PC-9 (cell line): ENCODE data around the gene CERS5. TPM values are rescaled to one million over a fixed set of nuclear protein-coding genes. Genes with fewer than 3 reads are reported as not detected.
"Not testable (repeated sequence)": the region's sequence is repeated elsewhere in the genome, so short reads cannot be mapped to it uniquely, and the experiment has no call there.

Experiments used
- BruUV-seq: library from RNA; stranded (reverse); fragments of 400-500 nt; replicated peaks from 2 replicates; lab custom pipeline; 2021; lab: Mats Ljungman, UMichigan
- CTCF ChIA-PET: fragments of 300-600 bp; sonication (Branson Sonifier 250); formaldehyde crosslinking; loops from one replicate; lab custom pipeline; 2022; ENCODE audit warnings: antibody characterized with exemption; lab: Charles Lee
- POLR2A ChIA-PET: fragments of 300-600 bp; sonication (Branson Sonifier 250); formaldehyde crosslinking; loops from one replicate; lab custom pipeline; 2022; ENCODE audit warnings: antibody characterized with exemption; ENCODE audit not compliant: unreplicated experiment; lab: Charles Lee
- DNase-seq, 2 experiments: peaks; one replicate each; pipeline versions ENCODE4 v3.0.0 to v3.0.0-alpha.2; 2015 to 2022; ENCODE audit warnings: mixed read lengths in 1 of 2
- H2AFZ ChIP-seq: fragments of 200-600 bp; sonication (generic); 2 replicates; pipeline ENCODE4 v1.8.1; 2017; ENCODE audit warnings: antibody characterized with exemption
- H3F3A ChIP-seq: fragments of 200-600 bp; sonication (generic); 2 replicates; pipeline ENCODE4 v1.8.1; 2017; ENCODE audit warnings: antibody characterized with exemption, mild to moderate bottlenecking, low read depth; ENCODE audit not compliant: insufficient read depth
- H3K27ac ChIP-seq: fragments of 200-600 bp; sonication (generic); 2 replicates; pipeline ENCODE4 v1.6.1; 2016; ENCODE audit warnings: mixed run types
- H3K27me3 ChIP-seq: fragments of 200-600 bp; sonication (generic); 2 replicates; pipeline ENCODE4 v1.6.1; 2016; ENCODE audit warnings: low read depth, mixed run types; ENCODE audit not compliant: insufficient read depth
- H3K36me3 ChIP-seq: fragments of 200-600 bp; sonication (generic); 2 replicates; pipeline ENCODE4 v1.6.1; 2016; ENCODE audit warnings: low read depth, mixed run types
- H3K4me1 ChIP-seq: fragments of 200-600 bp; sonication (generic); replicated peaks from 2 replicates; pipeline ENCODE4 v1.6.1; 2016; ENCODE audit warnings: mixed run types; ENCODE audit not compliant: insufficient read depth
- H3K4me2 ChIP-seq: fragments of 200-600 bp; sonication (generic); 2 replicates; pipeline ENCODE4 v1.6.1; 2017; ENCODE audit warnings: mixed run types
- H3K4me3 ChIP-seq: fragments of 200-600 bp; sonication (generic); 2 replicates; pipeline ENCODE4 v1.6.1; 2016; ENCODE audit warnings: mixed run types
- H3K79me2 ChIP-seq: fragments of 200-600 bp; sonication (generic); 2 replicates; pipeline ENCODE4 v1.6.1; 2017; ENCODE audit warnings: low read depth, mixed run types
- H3K9me2 ChIP-seq: fragments of 200-600 bp; sonication (generic); 2 replicates; pipeline ENCODE4 v1.8.1; 2017; ENCODE audit warnings: mild to moderate bottlenecking; ENCODE audit not compliant: insufficient read depth
- H3K9me3 ChIP-seq: fragments of 200-600 bp; sonication (generic); 2 replicates; pipeline ENCODE4 v1.8.1; 2016; ENCODE audit warnings: low read depth; ENCODE audit not compliant: insufficient read depth
- H4K20me1 ChIP-seq: fragments of 200-600 bp; sonication (generic); 2 replicates; pipeline ENCODE4 v1.8.1; 2017; ENCODE audit not compliant: insufficient read depth
- CTCF ChIP-seq: fragments of 200-600 bp; sonication (generic); conservative IDR thresholded peaks from 2 replicates; pipeline ENCODE4 v1.6.1; 2017; ENCODE audit warnings: mixed run types, antibody characterized with exemption, mild to moderate bottlenecking, moderate library complexity
- EZH2 ChIP-seq: fragments of 200-600 bp; sonication (generic); IDR thresholded peaks from 2 replicates; pipeline ENCODE4 v1.8.0; 2017; ENCODE audit warnings: antibody characterized with exemption, low read depth
- intact Hi-C: fragments of 100-400 bp; cut with micrococcal nuclease; formaldehyde crosslinking; loops from one replicate; pipeline ENCODE4 v1.10.0; 2022; ENCODE audit not compliant: unreplicated experiment
- total RNA-seq: library from RNA; stranded (reverse); gene quantifications from 2 replicates; pipeline ENCODE4 v1.2.3, GENCODE V29; 2021

Gene CERS5
- total RNA-seq, 1 experiment from 2014 or later, result 33.0 TPM

GRCh38 chr12:50151047-50151687 lies 16.0 kb downstream of the CERS5 start:
- H3K4me3 ChIP-seq, result no peak overlapping the region
- H3K9me3 ChIP-seq, result no peaks in the 10 kb centered on the region
- TF ChIP-seq CTCF (no peak), EZH2 (no peak)
- H2AFZ ChIP-seq, result no peak overlapping the region
- BruUV-seq, result no TSS peak
- H3F3A ChIP-seq, result no peaks in the 10 kb centered on the region; the same call in 1 of the 2 replicates
- H3K27ac ChIP-seq, result no peak overlapping the region
- H3K4me1 ChIP-seq, result no peaks in the 10 kb centered on the region
- H3K9me2 ChIP-seq, result no peaks in the 10 kb centered on the region
- intact Hi-C loops, result no loop called here
- no peaks in the 10 kb centered on the region for H3K36me3 ChIP-seq
- H3K4me2 ChIP-seq, result no peak overlapping the region
- ChIA-PET CTCF (no interaction called here), POLR2A (interaction anchor here (0.7 kb wide), 1 partner anchor 28 kb away, joined by 4 read pairs; no protein-coding TSS in a partner anchor)
- H3K27me3 ChIP-seq, result no peaks in the 10 kb centered on the region
- H3K79me2 ChIP-seq, result no peaks in the 10 kb centered on the region
- no peak for DNase-seq
- no peaks in the 10 kb centered on the region; the same call in 1 of the 2 replicates for H4K20me1 ChIP-seq

GRCh38 chr12:50149311-50149710 lies 17.9 kb downstream of the CERS5 start:
- intact Hi-C loops, result no loop called here
- H3K36me3 ChIP-seq, result no peaks in the 10 kb centered on the region
- no peak overlapping the region for H3K27ac ChIP-seq
- H3K4me1 ChIP-seq, result no peaks in the 10 kb centered on the region
- H3F3A ChIP-seq, result no peaks in the 10 kb centered on the region; the same call in 1 of the 2 replicates
- no peak for DNase-seq
- H3K9me3 ChIP-seq, result no peaks in the 10 kb centered on the region
- no peak overlapping the region for H3K4me2 ChIP-seq
- ChIA-PET CTCF (no interaction called here), POLR2A (no interaction called here)
- no peaks in the 10 kb centered on the region for H3K27me3 ChIP-seq
- no peaks in the 10 kb centered on the region for H3K79me2 ChIP-seq
- H3K4me3 ChIP-seq, result no peak overlapping the region
- BruUV-seq, result no TSS peak
- no peaks in the 10 kb centered on the region; the same call in 1 of the 2 replicates for H4K20me1 ChIP-seq
- TF ChIP-seq CTCF (no peak), EZH2 (no peak)
- no peaks in the 10 kb centered on the region for H3K9me2 ChIP-seq
- H2AFZ ChIP-seq, result no peak overlapping the region

GRCh38 chr12:50148011-50148410 lies 19.2 kb downstream of the CERS5 start:
- DNase-seq, intact Hi-C loops, H3F3A ChIP-seq, H3K79me2 ChIP-seq, POLR2A ChIA-PET, H3K27me3 ChIP-seq, H2AFZ ChIP-seq, H3K9me2 ChIP-seq, H3K4me1 ChIP-seq, H3K4me2 ChIP-seq, BruUV-seq, H4K20me1 ChIP-seq, H3K4me3 ChIP-seq, H3K9me3 ChIP-seq, H3K36me3 ChIP-seq, H3K27ac ChIP-seq: not testable (repeated sequence)
- CTCF ChIA-PET, result interaction anchor here (0.7 kb wide), 2 partner anchors 19 to 322 kb away, joined by 15 to 20 read pairs; no protein-coding TSS in a partner anchor
